NCI-H2196 treated with DMSO at 0.1 percent for 48 hours (cell line): ENCODE results near the gene MST1R.
"Not testable (repeated sequence)": the region's sequence is repeated elsewhere in the genome, so short reads cannot be mapped to it uniquely, and the experiment has no call there.

Source experiments
- DNase-seq: peaks from one replicate; lab custom pipeline; 2025; ENCODE audit not compliant: unreplicated experiment; lab: John Stamatoyannopoulos, UW

MST1R gene

DNA sequence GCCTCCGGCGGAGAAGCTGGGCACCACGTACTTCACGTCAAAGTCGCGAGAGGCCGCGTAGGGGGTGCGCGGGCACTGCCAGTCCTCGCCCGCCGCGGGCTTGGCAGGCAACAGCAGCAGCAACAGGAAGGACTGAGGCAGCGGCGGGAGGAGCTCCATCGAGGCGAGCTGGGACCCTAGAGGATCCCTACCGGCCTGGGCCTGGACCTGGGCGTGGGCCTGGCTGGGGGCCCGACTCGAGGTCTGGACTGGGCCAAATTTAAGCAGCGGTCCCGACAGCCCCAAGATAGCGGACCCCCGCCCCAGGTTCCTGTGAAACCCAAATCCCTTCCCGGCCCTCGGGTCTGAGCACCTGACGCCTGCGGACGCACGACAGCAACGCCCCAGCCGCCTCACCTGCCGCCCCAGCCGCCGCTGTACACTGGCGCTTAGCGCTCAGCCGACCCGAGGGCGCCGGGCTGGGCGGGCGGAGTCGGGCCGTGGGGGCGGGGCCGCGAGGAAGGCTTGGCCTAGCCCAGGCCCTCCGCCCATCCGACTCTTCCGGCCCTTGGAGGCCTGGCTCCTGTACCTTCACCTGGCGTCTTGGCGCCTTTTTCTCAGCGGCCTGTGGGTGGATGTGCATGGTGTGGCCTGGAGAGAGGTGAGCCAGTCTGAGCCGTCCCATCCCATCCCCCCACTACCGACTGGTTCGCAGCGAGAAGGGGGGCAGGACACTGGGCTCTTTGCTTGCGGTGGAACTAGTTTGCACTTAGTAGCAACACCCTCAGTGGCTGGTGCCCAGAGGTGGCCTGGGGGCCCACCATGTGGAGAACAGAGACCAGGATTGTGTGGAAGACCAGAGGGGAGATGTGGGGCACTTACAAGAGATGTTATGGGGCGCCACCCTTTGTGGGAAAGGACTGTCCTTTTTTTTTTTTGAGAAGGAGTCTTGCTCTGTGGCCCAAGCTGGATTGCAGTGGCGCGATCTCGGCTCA is at the start of gene MST1R:
TSS of gene MST1R (minus strand) at position 423 of the 974 bp plus-strand sequence. CDS start at position 159, 264 bp downstream.
- peak; percentile 87 for DNase-seq

GRCh38 chr3:49952924-49953323 is 49.3 kb upstream of the MST1R start:
- no peak for DNase-seq

DNA sequence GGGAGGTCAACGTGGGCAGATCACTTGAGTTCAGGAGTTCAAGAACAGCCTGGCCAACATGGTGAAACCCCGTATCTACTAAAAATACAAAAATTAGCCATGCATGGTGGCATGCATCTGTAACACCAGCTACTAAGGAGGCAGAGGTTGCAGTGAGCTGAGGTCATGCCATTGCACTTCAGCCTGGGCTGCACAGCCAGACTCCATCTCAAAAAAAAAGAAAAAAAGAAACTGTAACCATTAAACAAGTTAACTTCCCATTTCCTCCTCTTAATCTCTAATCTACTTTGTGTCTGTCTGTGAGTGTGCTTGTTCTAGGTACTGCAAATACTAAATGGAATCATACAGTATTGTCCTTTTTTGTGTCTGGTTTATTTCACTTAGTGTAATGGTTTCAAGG is 39.0 kb upstream of the MST1R start:
- DNase-seq = no peak

GRCh38 chr3:49940667-49941249 is 37.1 kb upstream of the MST1R start:
- DNase-seq = no peak

DNA sequence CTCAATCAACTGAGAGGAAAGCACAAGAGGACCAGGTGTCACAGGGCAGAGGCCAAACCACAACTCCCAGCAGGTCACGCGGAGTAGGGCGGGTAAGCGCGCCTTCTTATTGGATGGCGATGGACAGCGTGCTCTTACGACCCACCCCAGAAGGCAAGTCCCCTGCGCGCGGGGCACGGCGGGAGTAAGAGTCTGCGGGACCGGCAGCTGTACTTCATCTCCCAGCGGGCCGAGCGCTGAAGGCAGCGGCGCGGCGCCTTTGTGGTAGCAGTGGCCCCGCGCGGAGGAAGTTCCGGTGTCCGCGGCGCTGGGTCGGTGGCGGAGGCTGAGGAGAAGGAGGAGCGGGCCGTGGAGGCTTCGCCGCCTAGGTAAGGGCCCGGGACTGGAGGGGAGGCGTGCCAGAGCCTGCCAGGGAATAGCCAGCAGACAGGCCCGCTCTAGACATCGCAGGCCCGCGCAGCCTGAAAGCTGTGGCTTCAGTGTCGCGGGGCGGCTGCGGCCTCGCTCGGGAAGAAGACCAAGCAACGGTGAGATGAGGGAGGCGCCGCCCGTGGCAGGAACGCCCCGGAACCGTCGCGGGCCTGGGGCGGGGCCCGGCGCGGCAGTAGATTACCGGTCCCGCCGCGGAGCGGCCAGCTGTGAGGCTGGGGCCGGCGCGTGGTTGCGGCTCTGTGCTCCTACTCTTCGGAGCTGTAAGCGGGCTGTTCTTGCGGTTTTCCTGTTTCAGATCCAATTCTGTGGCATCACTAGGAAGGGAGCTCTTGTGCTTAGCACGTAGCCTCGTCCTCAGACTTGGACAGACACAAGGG is 36.4 kb upstream of the MST1R start, which contains the start of gene RBM6:
TSS of gene RBM6 (plus strand) at position 293 of the 809 bp plus-strand sequence. CDS start 22,492 bp downstream, outside the sequence.
- peak; percentile 88 for DNase-seq

GRCh38 chr3:49937090-49937489 is 33.4 kb upstream of the MST1R start:
- DNase-seq = no peak

DNA sequence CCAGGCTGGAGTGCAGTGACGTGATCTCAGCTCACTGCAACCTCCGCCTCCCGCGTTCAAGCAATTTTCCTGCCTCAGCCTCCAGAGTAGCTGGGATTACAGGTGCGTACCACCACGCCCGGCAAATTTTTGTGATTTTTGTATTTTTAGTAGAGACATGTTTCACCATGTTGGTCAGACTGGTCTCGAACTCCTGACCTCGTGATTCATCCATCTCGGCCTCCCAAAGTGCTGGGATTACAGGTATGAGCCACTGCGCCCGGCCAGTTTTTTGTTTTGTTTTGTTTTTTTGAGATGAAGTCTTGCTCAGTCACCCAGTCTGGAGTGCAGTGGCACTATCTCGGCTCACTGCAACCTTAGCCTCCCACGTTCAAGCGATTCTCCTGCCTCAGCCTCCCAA is 28.6 kb upstream of the MST1R start:
- DNase-seq = not testable (repeated sequence)

DNA sequence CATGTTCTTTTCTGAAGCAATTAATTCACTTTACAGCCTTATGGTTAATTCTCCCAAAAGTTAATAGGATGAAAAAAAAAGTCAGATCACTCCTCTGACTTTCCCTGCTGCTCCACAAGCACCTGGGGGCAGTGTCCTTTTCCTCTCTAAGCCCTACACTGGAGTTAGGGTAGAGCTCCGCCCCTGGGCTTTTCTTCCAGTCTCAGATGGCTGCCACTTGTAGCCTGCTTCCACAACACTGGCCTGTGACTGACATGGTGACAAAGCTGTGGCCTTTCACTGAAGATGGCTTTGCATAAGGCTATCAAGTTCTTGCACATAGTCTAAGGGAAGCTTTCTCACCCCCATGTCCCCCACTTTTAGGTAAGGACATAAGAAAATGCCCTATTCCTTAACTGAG is 27.2 kb upstream of the MST1R start:
- DNase-seq = peak; percentile 15

- no peak for DNase-seq
These were observed 26.6 kb upstream of the MST1R start for GRCh38 chr3:49930168-49930690.

GRCh38 chr3:49929291-49930167 is 25.9 kb upstream of the MST1R start, which contains the start of gene MON1A:
Gene MON1A (minus strand): TSS chr3:49929811. CDS start chr3:49913346, 16,465 bp downstream.
- peak; percentile 45 for DNase-seq

DNA sequence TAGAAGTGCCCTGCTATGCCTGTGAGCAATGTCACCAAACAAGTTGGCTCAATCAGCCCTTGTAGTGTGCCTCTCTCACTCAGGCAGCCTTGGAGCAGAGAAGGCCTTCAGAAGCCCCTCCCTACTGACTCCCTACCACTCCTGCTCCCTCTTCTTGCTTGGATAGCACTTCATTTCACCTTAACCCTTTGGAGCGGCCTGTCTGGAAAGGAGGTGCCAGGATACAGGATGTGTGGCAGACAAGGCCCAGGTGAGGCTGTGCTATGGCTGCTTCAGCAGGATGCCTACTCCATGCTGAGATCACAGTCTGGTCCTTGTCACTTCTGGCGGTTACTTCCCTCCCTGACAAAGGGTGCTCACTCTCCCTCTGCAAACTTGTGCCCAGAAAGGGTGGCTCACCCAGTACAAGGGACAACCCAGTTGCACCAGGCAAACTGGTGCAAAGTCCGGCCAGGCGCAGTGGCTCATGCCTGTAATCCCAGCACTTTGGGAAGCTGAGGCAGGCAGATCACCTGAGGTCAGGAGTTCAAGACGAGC is 24.9 kb upstream of the MST1R start:
- DNase-seq = no peak

GRCh38 chr3:49927798-49928197 is 24.1 kb upstream of the MST1R start:
- no peak for DNase-seq

DNA sequence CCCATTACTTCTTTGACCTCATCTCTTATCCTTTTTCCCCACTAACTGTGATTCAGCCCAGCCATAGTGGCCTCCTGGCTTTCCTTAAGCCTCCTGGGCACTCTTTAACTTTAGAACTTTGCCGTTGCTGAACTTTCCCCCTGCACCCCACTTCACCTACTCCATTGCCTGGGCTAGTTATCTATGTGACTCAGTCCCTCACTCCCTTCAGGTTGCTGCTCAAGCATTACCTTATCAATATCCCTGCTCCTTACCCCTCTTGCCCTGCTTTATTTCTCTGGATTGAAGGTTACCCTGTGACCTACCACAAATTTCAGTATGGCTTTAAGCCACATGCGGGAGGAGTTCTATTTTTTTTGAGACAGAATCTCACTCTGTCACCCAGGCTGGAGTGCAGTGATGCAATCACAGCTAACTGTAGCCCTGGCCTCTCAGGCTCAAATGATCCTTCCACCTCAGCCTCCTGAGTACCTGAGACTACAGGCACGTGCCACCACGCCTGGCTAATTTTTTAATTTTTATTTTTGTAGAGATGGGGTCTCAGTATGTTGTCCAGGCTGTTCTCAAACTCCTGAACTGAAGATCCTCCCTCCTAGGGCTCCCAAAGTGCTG is 22.6 kb upstream of the MST1R start:
- no peak for DNase-seq

- DNase-seq = no peak
These were observed 21.8 kb upstream of the MST1R start for GRCh38 chr3:49925485-49925884.

- no peak for DNase-seq
These were observed 21.0 kb upstream of the MST1R start for GRCh38 chr3:49924683-49925082.

DNA sequence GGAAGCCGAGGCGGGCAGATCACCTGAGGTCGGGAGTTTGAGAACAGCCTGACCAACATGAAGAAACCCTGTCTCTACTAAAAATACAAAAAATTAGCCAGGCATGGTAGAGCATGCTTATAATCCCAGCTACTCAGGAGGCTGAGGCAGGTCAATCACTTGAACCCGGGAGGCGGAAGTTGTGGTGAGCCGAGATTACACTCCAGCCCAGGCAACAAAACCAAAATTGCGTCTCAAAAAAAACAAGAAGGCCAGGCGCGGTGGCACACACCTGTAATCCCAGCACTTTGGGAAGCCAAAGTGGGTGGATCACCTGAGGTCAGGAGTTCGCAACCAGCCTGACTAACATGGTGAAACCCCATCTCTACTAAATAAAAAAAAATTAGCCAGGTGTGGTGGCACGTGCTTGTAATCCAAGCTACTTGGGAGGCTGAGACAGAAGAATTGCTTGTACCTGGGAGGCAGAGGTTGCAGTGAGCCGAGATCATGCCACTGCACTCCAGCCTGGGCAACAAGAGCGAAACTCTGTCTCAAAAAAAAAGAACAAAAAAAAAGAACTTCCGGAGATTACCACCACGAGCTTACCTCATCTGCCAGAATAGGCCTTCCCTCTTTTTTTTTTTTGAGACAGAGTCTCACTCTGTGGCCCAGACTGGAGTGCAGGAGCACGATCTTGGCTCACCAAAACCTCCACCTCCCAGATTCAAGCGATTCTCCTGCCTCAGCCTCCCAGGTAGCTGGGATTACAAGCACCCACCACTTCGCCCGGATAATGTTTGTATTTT is 14.3 kb upstream of the MST1R start:
- not testable (repeated sequence) for DNase-seq

DNA sequence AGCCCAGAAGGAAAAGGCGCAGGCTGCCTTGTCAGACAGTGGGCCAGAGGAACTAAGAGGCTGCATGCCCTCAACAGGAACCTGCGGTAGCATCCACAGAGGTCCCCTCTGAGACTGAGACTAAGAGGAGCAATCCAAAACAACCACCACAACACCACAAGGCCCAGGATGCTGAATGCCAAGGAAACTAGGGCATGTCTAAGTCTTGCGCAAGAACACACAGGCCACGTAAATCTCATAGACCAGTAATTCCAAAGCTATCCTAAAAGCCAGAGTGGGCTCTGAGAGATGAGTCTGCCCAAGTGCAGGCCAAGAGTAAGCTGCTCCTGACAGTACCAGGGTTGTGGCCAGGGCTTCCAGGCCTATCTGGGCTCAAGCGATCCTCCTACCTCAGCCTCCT is 13.0 kb upstream of the MST1R start:
- DNase-seq = no peak

- DNase-seq = no peak
These were observed 11.2 kb upstream of the MST1R start for GRCh38 chr3:49914906-49915305.
